GM23338 (cell line): Measurements from ENCODE around the gene PSMD8. TPM values are rescaled to one million over a fixed set of nuclear protein-coding genes. Genes with fewer than 3 reads are reported as not detected.

ENCODE experiments used
- ATAC-seq: fragments of 200-7000 bp; cut with Tn5 transposase; 3 replicates; pipeline ENCODE4 v1.9.1; 2020
- DNase-seq: peaks from one replicate; pipeline ENCODE4 v3.0.0-alpha.2; 2015; ENCODE audit warnings: low spot score
- H2AFZ ChIP-seq: fragments of 200-600 bp; sonication (generic); 2 replicates; pipeline ENCODE4 v1.8.0; 2016; ENCODE audit warnings: antibody characterized with exemption, mild to moderate bottlenecking, moderate library complexity
- H3F3A ChIP-seq: fragments of 200-600 bp; sonication (generic); replicated peaks from 2 replicates; pipeline ENCODE4 v1.8.0; 2017; ENCODE audit warnings: antibody characterized with exemption, mixed run types, low read depth
- H3K27ac ChIP-seq: fragments of 200-600 bp; sonication (generic); 2 replicates; pipeline ENCODE4 v1.6.1; 2016; ENCODE audit warnings: low read depth
- H3K27me3 ChIP-seq: fragments of 200-600 bp; sonication (generic); 2 replicates; pipeline ENCODE4 v1.8.0; 2016; ENCODE audit warnings: mild to moderate bottlenecking, mixed run types, moderate library complexity; ENCODE audit not compliant: insufficient read depth
- H3K36me3 ChIP-seq: fragments of 200-600 bp; sonication (generic); 2 replicates; pipeline ENCODE4 v1.8.0; 2016; ENCODE audit warnings: mild to moderate bottlenecking; ENCODE audit not compliant: insufficient read depth
- H3K4me1 ChIP-seq: fragments of 200-600 bp; sonication (generic); 2 replicates; pipeline ENCODE4 v1.8.0; 2016; ENCODE audit warnings: mild to moderate bottlenecking, moderate library complexity; ENCODE audit not compliant: insufficient read depth
- H3K4me2 ChIP-seq: fragments of 200-600 bp; sonication (generic); 2 replicates; pipeline ENCODE4 v1.7.1; 2017; ENCODE audit warnings: mixed run types
- H3K4me3 ChIP-seq: fragments of 200-600 bp; sonication (generic); 2 replicates; pipeline ENCODE4 v1.6.1; 2016; ENCODE audit warnings: mixed run types
- H3K79me2 ChIP-seq: fragments of 200-600 bp; sonication (generic); replicated peaks from 2 replicates; pipeline ENCODE4 v1.8.0; 2017; ENCODE audit warnings: mild to moderate bottlenecking; ENCODE audit not compliant: insufficient read depth
- H3K9me2 ChIP-seq: fragments of 200-600 bp; sonication (generic); 2 replicates; pipeline ENCODE4 v1.8.0; 2017; ENCODE audit not compliant: insufficient read depth
- H4K20me1 ChIP-seq: fragments of 200-600 bp; sonication (generic); replicated peaks from 2 replicates; pipeline ENCODE4 v1.8.0; 2017; ENCODE audit warnings: mild to moderate bottlenecking; ENCODE audit not compliant: insufficient read depth
- H3K27ac Mint-ChIP-seq: 2 replicates; pipeline ENCODE4 v1.8.0; 2020; ENCODE audit warnings: inconsistent platforms, mild to moderate bottlenecking, moderate library complexity, mixed read lengths
- H3K27me3 Mint-ChIP-seq: 3 replicates; pipeline ENCODE4 v1.8.0; 2022; ENCODE audit warnings: low read depth, mild to moderate bottlenecking, moderate library complexity, mixed read lengths, inconsistent platforms; ENCODE audit not compliant: insufficient read depth, poor library complexity
- H3K36me3 Mint-ChIP-seq: 3 replicates; pipeline ENCODE4 v1.8.0; 2021; ENCODE audit warnings: low read depth, mild to moderate bottlenecking, inconsistent platforms, moderate library complexity, mixed read lengths
- H3K4me1 Mint-ChIP-seq: 3 replicates; pipeline ENCODE4 v1.8.0; 2020; ENCODE audit warnings: mild to moderate bottlenecking, inconsistent platforms, mixed read lengths
- H3K4me3 Mint-ChIP-seq: 3 replicates; pipeline ENCODE4 v1.8.0; 2021; ENCODE audit warnings: moderate library complexity, mild to moderate bottlenecking, inconsistent platforms, mixed read lengths
- H3K9me3 Mint-ChIP-seq: 3 replicates; pipeline ENCODE4 v1.8.0; 2020; ENCODE audit warnings: moderate library complexity, mild to moderate bottlenecking, inconsistent platforms, mixed read lengths
- CREB1 ChIP-seq: fragments of 250-450 bp; sonication (Bioruptor Pico); IDR thresholded peaks from 2 replicates; pipeline ENCODE4 v1.5.0; 2020; ENCODE audit warnings: low read depth, mild to moderate bottlenecking, moderate library complexity
- CTCF ChIP-seq, 2 experiments: fragments of 200-600 bp in 1 of 2; sonication (generic) in 1 of 2; conservative IDR thresholded peaks; 2 replicates each; pipeline versions ENCODE4 v1.5.1 to v1.6.1; 2016 to 2017; ENCODE audit warnings: antibody characterized with exemption in 2 of 2, low read depth in 2 of 2, mild to moderate bottlenecking in 2 of 2, moderate library complexity in 1 of 2
- ETS1 ChIP-seq: IDR thresholded peaks from 2 replicates; pipeline ENCODE4 v1.6.1; 2016; ENCODE audit warnings: antibody characterized with exemption
- EZH2 ChIP-seq: fragments of 200-600 bp; sonication (generic); IDR thresholded peaks from one replicate; pipeline ENCODE4 v1.8.0; 2017; ENCODE audit warnings: antibody characterized with exemption, mild to moderate bottlenecking, low read depth; ENCODE audit not compliant: unreplicated experiment
- EZH2phosphoT487 ChIP-seq: fragments of 200-600 bp; sonication (generic); IDR thresholded peaks from one replicate; pipeline ENCODE4 v1.8.1; 2018; ENCODE audit warnings: antibody characterized with exemption; ENCODE audit not compliant: unreplicated experiment
- JUNB ChIP-seq: IDR thresholded peaks from one replicate; pipeline ENCODE4 v1.6.1; 2016; ENCODE audit warnings: antibody characterized with exemption; ENCODE audit not compliant: unreplicated experiment
- NANOG ChIP-seq: IDR thresholded peaks from 2 replicates; pipeline ENCODE4 v1.6.1; 2016; ENCODE audit warnings: antibody characterized with exemption, borderline replicate concordance
- REST ChIP-seq: IDR thresholded peaks from one replicate; pipeline ENCODE4 v1.6.1; 2018; ENCODE audit warnings: antibody characterized with exemption; ENCODE audit not compliant: unreplicated experiment
- STAT1 ChIP-seq: IDR thresholded peaks from one replicate; pipeline ENCODE4 v1.6.1; 2016; ENCODE audit warnings: antibody characterized with exemption; ENCODE audit not compliant: unreplicated experiment
- ZNF114 ChIP-seq: fragments of 250-450 bp; sonication (Bioruptor Pico); IDR thresholded peaks from 2 replicates; pipeline ENCODE4 v1.5.0; 2020; ENCODE audit warnings: mild to moderate bottlenecking, moderate library complexity
- polyA plus RNA-seq: library from polyadenylated mRNA; unstranded; fragments of >200 nt; fragmentation: Nextera tagmentation; extraction: Ambion mirVana; gene quantifications from 2 replicates; pipeline ENCODE4 v1.2.1, GENCODE V29; 2016
- total RNA-seq: library from RNA; depleted of rRNA; stranded (reverse); fragments of >200 nt; shearing (Covaris generic); gene quantifications from 2 replicates; pipeline ENCODE4 v1.2.3, GENCODE V29; 2014

PSMD8 gene
- total and polyA plus RNA-seq, 2 experiments from 2014 or later: 129 to 241 TPM

GRCh38 chr19:38367041-38367440 is 7.3 kb upstream of the PSMD8 start:
- no peaks in the 10 kb centered on the region; the same call in 2 of the 3 replicates for H3K4me1 Mint-ChIP-seq
- Histone ChIP-seq H2AFZ (no peak overlapping the region), H3K36me3 (no peaks in the 10 kb centered on the region), H3K27me3 (no peaks in the 10 kb centered on the region), H3K4me2 (no peak overlapping the region), H4K20me1 (no peaks in the 10 kb centered on the region), H3K4me3 (no peak overlapping the region), H3K9me2 (no peaks in the 10 kb centered on the region), H3F3A (no peaks in the 10 kb centered on the region), H3K4me1 (peaks cover 5% of the 10 kb centered on the region; the same call in 1 of the 2 replicates), H3K79me2 (no peaks in the 10 kb centered on the region), H3K27ac (no peak overlapping the region)
- no peak for TF ChIP-seq ZNF114 (CRISPR knock-in tag)
- no peak for TF ChIP-seq CREB1
- TF ChIP-seq NANOG: no peak
- TF ChIP-seq JUNB: no peak
- no peak for TF ChIP-seq EZH2
- TF ChIP-seq STAT1: no peak
- TF ChIP-seq EZH2phosphoT487: no peak
- no peak for TF ChIP-seq ETS1
- TF ChIP-seq REST: no peak
- no peak for ATAC-seq
- no peak overlapping the region for H3K4me3 Mint-ChIP-seq
- peaks cover 7% of the 10 kb centered on the region; the same call in 2 of the 3 replicates for H3K9me3 Mint-ChIP-seq
- no peaks in the 10 kb centered on the region for H3K36me3 Mint-ChIP-seq
- no peak for DNase-seq
- H3K27me3 Mint-ChIP-seq: peaks cover 5% of the 10 kb centered on the region
- no peak overlapping the region for H3K27ac Mint-ChIP-seq

- no peaks in the 10 kb centered on the region for H3K9me2 ChIP-seq
- H3K79me2 ChIP-seq: no peaks in the 10 kb centered on the region
- no peaks in the 10 kb centered on the region for H3K36me3 ChIP-seq
- no peak overlapping the region for H3K4me3 ChIP-seq
- H3F3A ChIP-seq: no peaks in the 10 kb centered on the region
- H3K27ac ChIP-seq: no peak overlapping the region
- ATAC-seq (no peak), DNase-seq (no peak)
- 0 out of 3 replicates have a peak, but pooled peaks cover 2% of the 10 kb centered on the region for H3K4me1 Mint-ChIP-seq
- TF ChIP-seq CTCF (conservative IDR thresholded peaks at IDR 0.05; ENCODE audit: low read depth in 2 of 2): no peak
- no peak for TF ChIP-seq NANOG
- TF ChIP-seq REST: no peak
- no peak for TF ChIP-seq CREB1
- no peak for TF ChIP-seq EZH2phosphoT487
- TF ChIP-seq ZNF114 (CRISPR knock-in tag): no peak
- no peak overlapping the region for H3K4me2 ChIP-seq
- H4K20me1 ChIP-seq: no peaks in the 10 kb centered on the region
- peaks cover 3% of the 10 kb centered on the region; the same call in 1 of the 3 replicates for H3K9me3 Mint-ChIP-seq
- peaks cover 5% of the 10 kb centered on the region; the same call in 1 of the 2 replicates for H3K4me1 ChIP-seq
- H3K4me3 Mint-ChIP-seq: no peak overlapping the region
- no peaks in the 10 kb centered on the region; the same call in 2 of the 3 replicates for H3K36me3 Mint-ChIP-seq
- no peak overlapping the region for H3K27ac Mint-ChIP-seq
- H3K27me3 Mint-ChIP-seq: peaks cover 15% of the 10 kb centered on the region
- no peaks in the 10 kb centered on the region for H3K27me3 ChIP-seq
- no peak overlapping the region for H2AFZ ChIP-seq
Observed at GRCh38 chr19:38369584-38369983, 4.8 kb upstream of the PSMD8 start.
